HepG2 (cell line): ENCODE measurements around the gene NAV2. TPM values are rescaled to one million over a fixed set of nuclear protein-coding genes. Genes with fewer than 3 reads are reported as not detected.

ENCODE experiments used
- CREBL2 ChIP-seq: sonication (generic); formaldehyde crosslinking; IDR thresholded peaks from 2 replicates; pipeline ENCODE4 v1.8.1; 2023; ENCODE audit warnings: missing genetic modification reagents, mild to moderate bottlenecking, borderline replicate concordance
- GATA4 ChIP-seq: sonication (generic); IDR thresholded peaks from 2 replicates; pipeline ENCODE4 v1.6.1; 2016; ENCODE audit warnings: antibody characterized with exemption, low read depth, borderline replicate concordance
- HMGXB4 ChIP-seq, 2 experiments: sonication (generic) in 1 of 2; formaldehyde crosslinking in 1 of 2; IDR thresholded peaks; 2 replicates each; pipeline versions ENCODE4 v1.4.0 to v1.6.1; 2018 to 2020; ENCODE audit warnings: missing genetic modification reagents in 2 of 2, borderline replicate concordance in 1 of 2, low read depth in 1 of 2, mild to moderate bottlenecking in 1 of 2, missing biosample characterization in 1 of 2
- TAF15 ChIP-seq: fragments of 200-400 bp; formaldehyde crosslinking; IDR thresholded peaks from one replicate; pipeline ENCODE4 v1.6.1; 2018; ENCODE audit warnings: mild to moderate bottlenecking, low read depth, low read length; ENCODE audit not compliant: poor library complexity, severe bottlenecking
- TOE1 ChIP-seq: sonication (generic); formaldehyde crosslinking; IDR thresholded peaks from 2 replicates; pipeline ENCODE4 v1.4.0; 2020; ENCODE audit warnings: mild to moderate bottlenecking, missing genetic modification reagents
- ZNF280B ChIP-seq: sonication (generic); formaldehyde crosslinking; IDR thresholded peaks from 2 replicates; pipeline ENCODE4 v1.5.0; 2020; ENCODE audit warnings: missing genetic modification reagents, mild to moderate bottlenecking, borderline replicate concordance
- ZNF354B ChIP-seq: sonication (generic); formaldehyde crosslinking; IDR thresholded peaks from 2 replicates; pipeline ENCODE4 v1.8.0; 2022; ENCODE audit warnings: mild to moderate bottlenecking, missing genetic modification reagents
- ZNF563 ChIP-seq: sonication (generic); formaldehyde crosslinking; IDR thresholded peaks from 2 replicates; pipeline ENCODE4 v1.8.0; 2022; ENCODE audit warnings: mild to moderate bottlenecking, moderate library complexity, missing genetic modification reagents
- polyA plus RNA-seq, 8 experiments: library from polyadenylated mRNA; depleted of rRNA in 3 of 8; stranded (reverse) in 7 of 8; unstranded in 1 of 8; fragments of >200 nt; fragmentation: Illumina TruSeq in 4 of 8; extraction: Trizol in 4 of 8; gene quantifications; 2 replicates each; pipeline versions ENCODE4 v1.2.1 to v1.2.3, GENCODE V29; 2011 to 2016; ENCODE audit warnings: low read depth in 4 of 8, missing spikeins in 1 of 8, mixed read lengths in 1 of 8; ENCODE audit not compliant: insufficient read depth in 1 of 8
- total RNA-seq, 5 experiments: library from RNA; depleted of rRNA; stranded (reverse); fragments of >200 nt; fragmentation: Illumina TruSeq; extraction: Trizol; gene quantifications; 2 replicates each; pipeline ENCODE4 v1.2.3, GENCODE V29; 2016; ENCODE audit warnings: low read depth in 1 of 5
- TF ChIP-seq, protein P1 (sequence below), 2 experiments: sonication (generic) in 1 of 2; formaldehyde crosslinking in 1 of 2; IDR thresholded peaks; 2 replicates each; pipeline versions ENCODE4 v1.4.0 to v1.6.1; 2016 to 2020; ENCODE audit warnings: borderline replicate concordance in 1 of 2, low read depth in 1 of 2, mild to moderate bottlenecking in 1 of 2, missing genetic modification reagents in 1 of 2
- TF ChIP-seq, protein P2 (sequence below): sonication (generic); formaldehyde crosslinking; IDR thresholded peaks from 2 replicates; pipeline ENCODE4 v1.8.0; 2022; ENCODE audit warnings: mild to moderate bottlenecking, missing genetic modification reagents, moderate library complexity
- TF ChIP-seq, protein P3 (sequence below): sonication (generic); formaldehyde crosslinking; IDR thresholded peaks from 2 replicates; pipeline ENCODE4 v1.8.0; 2022; ENCODE audit warnings: missing genetic modification reagents, mild to moderate bottlenecking, moderate library complexity, borderline replicate concordance
- TF ChIP-seq, protein P4 (sequence below): sonication (generic); formaldehyde crosslinking; IDR thresholded peaks from 2 replicates; pipeline ENCODE4 v1.5.0; 2020; ENCODE audit warnings: missing genetic modification reagents

Gene NAV2
- total and polyA plus RNA-seq, 2 of the 13 experiments (the other 11 are each of a cell fraction or from before 2014, with no cell fraction given): 9.3 to 34.6 TPM

DNA sequence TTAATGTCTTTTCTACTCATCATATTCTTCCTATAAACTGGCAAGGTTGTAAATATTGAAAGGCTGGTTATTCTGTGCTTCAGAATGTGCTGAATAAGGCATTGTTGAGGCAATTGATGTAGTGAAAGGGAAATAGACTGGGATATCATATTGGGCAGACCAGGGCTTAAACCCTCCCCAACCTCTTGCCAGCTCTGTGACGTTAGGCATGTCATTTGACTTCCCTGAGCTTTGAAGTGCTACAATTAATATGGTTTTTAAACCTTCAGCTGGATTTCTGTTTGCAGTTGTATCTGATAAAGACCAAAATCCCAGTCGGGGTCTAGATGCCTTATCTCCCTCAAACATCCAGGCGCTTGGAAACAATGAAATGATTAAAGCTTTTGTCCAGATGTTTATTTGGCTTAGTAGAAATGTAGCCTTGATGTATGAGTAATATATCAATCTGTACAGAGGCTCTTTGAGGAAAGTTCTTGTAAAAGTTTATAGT lies 239.5 kb downstream of the NAV2 start (continued):
- TF ChIP-seq, protein P1, sequence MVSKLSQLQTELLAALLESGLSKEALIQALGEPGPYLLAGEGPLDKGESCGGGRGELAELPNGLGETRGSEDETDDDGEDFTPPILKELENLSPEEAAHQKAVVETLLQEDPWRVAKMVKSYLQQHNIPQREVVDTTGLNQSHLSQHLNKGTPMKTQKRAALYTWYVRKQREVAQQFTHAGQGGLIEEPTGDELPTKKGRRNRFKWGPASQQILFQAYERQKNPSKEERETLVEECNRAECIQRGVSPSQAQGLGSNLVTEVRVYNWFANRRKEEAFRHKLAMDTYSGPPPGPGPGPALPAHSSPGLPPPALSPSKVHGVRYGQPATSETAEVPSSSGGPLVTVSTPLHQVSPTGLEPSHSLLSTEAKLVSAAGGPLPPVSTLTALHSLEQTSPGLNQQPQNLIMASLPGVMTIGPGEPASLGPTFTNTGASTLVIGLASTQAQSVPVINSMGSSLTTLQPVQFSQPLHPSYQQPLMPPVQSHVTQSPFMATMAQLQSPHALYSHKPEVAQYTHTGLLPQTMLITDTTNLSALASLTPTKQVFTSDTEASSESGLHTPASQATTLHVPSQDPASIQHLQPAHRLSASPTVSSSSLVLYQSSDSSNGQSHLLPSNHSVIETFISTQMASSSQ (IDR thresholded peaks at IDR 0.05; ENCODE audit: low read depth): 0 out of 2 replicates have a peak, but pooled peaks have one; percentile 26
- TF ChIP-seq, protein P1 (CRISPR knock-in tag; IDR thresholded peaks at IDR 0.05; ENCODE audit: borderline replicate concordance): no peak
- TF ChIP-seq, protein P2, sequence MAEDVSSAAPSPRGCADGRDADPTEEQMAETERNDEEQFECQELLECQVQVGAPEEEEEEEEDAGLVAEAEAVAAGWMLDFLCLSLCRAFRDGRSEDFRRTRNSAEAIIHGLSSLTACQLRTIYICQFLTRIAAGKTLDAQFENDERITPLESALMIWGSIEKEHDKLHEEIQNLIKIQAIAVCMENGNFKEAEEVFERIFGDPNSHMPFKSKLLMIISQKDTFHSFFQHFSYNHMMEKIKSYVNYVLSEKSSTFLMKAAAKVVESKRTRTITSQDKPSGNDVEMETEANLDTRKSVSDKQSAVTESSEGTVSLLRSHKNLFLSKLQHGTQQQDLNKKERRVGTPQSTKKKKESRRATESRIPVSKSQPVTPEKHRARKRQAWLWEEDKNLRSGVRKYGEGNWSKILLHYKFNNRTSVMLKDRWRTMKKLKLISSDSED: no peak
- TF ChIP-seq ZNF280B (CRISPR knock-in tag) (no peak), TAF15 (no peak), ZNF354B (CRISPR knock-in tag) (no peak), HMGXB4 (CRISPR knock-in tag; IDR thresholded peaks at IDR 0.05; ENCODE audit: borderline replicate concordance in 1 of 2, low read depth in 1 of 2) (no peak), GATA4 (peak; percentile 95), ZNF563 (CRISPR knock-in tag) (no peak), TOE1 (CRISPR knock-in tag) (no peak), CREBL2 (CRISPR knock-in tag) (no peak)
- TF ChIP-seq, protein P3, sequence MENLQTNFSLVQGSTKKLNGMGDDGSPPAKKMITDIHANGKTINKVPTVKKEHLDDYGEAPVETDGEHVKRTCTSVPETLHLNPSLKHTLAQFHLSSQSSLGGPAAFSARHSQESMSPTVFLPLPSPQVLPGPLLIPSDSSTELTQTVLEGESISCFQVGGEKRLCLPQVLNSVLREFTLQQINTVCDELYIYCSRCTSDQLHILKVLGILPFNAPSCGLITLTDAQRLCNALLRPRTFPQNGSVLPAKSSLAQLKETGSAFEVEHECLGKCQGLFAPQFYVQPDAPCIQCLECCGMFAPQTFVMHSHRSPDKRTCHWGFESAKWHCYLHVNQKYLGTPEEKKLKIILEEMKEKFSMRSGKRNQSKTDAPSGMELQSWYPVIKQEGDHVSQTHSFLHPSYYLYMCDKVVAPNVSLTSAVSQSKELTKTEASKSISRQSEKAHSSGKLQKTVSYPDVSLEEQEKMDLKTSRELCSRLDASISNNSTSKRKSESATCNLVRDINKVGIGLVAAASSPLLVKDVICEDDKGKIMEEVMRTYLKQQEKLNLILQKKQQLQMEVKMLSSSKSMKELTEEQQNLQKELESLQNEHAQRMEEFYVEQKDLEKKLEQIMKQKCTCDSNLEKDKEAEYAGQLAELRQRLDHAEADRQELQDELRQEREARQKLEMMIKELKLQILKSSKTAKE (CRISPR knock-in tag): no peak
- TF ChIP-seq, protein P4, sequence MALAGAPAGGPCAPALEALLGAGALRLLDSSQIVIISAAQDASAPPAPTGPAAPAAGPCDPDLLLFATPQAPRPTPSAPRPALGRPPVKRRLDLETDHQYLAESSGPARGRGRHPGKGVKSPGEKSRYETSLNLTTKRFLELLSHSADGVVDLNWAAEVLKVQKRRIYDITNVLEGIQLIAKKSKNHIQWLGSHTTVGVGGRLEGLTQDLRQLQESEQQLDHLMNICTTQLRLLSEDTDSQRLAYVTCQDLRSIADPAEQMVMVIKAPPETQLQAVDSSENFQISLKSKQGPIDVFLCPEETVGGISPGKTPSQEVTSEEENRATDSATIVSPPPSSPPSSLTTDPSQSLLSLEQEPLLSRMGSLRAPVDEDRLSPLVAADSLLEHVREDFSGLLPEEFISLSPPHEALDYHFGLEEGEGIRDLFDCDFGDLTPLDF (CRISPR knock-in tag): no peak
